ENCODE measurements around the gene SNX24. TPM values are rescaled to one million over a fixed set of nuclear protein-coding genes. Genes with fewer than 3 reads are reported as not detected.

The SNX24 gene
- total and polyA plus RNA-seq, 2 of the 4 experiments (the other 2 are of a cell fraction): 13.8 to 15.0 TPM

DNA sequence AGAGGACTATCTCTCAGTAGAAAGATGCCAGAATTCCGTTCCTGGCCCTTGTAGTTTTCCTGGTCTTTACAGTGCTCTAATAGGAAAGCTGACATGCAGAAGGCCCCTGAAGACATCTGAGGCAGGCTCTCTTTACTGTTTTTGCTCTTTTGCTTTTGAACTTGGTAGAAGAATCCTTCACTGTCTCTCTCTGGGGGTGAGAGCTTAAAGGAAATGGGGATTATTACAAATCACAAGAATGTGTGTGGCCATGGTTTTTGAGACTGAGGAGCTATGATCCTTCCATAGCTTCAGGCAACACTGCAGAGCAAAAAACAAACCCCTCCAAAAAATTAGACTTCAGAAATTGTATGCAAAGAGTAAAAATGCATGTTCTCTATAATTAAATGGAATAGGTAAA is 102.0 kb downstream of the SNX24 start:
- no peak overlapping the region for H3K23ac ChIP-seq (ENCODE audit: low read depth, low read length)
- intact Hi-C loops (cut with micrococcal nuclease) (no loop called here), in situ Hi-C loops (cut with MboI; ENCODE audit: low sequenced_read_pairs) (no loop called here), dilution Hi-C loops (cut with HindIII; ENCODE audit: low sequenced_read_pairs, unreplicated experiment) (no loop called here)
- TF ChIP-seq MAZ (IDR thresholded peaks at IDR 0.05; ENCODE audit: borderline replicate concordance, low read depth, low read length): no peak
- TF ChIP-seq FOS (IDR thresholded peaks at IDR 0.05; ENCODE audit: low read depth, low read length): no peak
- TF ChIP-seq RFX5 (IDR thresholded peaks at IDR 0.05; ENCODE audit: low read depth, low read length): no peak
- no peak for TF ChIP-seq BHLHE40 (IDR thresholded peaks at IDR 0.05; ENCODE audit: low read depth, low read length)
- TF ChIP-seq CEBPB (IDR thresholded peaks at IDR 0.05; ENCODE audit: low read depth, low read length): no peak
- no peak for TF ChIP-seq SMC3 (IDR thresholded peaks at IDR 0.05; ENCODE audit: low read depth, low read length)
- no peak for TF ChIP-seq NFE2L2 (IDR thresholded peaks at IDR 0.05; ENCODE audit: low read depth, low read length)
- TF ChIP-seq POLR2A (IDR thresholded peaks at IDR 0.05; ENCODE audit: low read depth, low read length): no peak
- no peak for TF ChIP-seq RCOR1 (IDR thresholded peaks at IDR 0.05; ENCODE audit: insufficient replicate concordance, low read length)
- ChIA-PET POLR2A (ENCODE audit: unreplicated experiment) (no interaction called here), CTCF (no interaction called here)
- no peak overlapping the region for H2BK5ac ChIP-seq (ENCODE audit: low read depth, low read length, poor library complexity, severe bottlenecking)
- H2BK120ac ChIP-seq (ENCODE audit: low read depth, low read length): no peak overlapping the region
- BruUV-seq (replicated peaks): no TSS peak
- H2AK9ac ChIP-seq (replicated peaks; ENCODE audit: low read depth, low read length, poor library complexity): no peak overlapping the region
- no peak overlapping the region for H3K4ac ChIP-seq (ENCODE audit: low read depth, low read length)
- H3K9me1 ChIP-seq (ENCODE audit: insufficient read depth, low read length): 0 out of 2 replicates have a peak, but pooled peaks cover 6% of the 10 kb centered on the region
- H3K36me3 ChIP-seq (ENCODE audit: control insufficient read depth, insufficient read depth, low read length): peaks cover 2% of the 10 kb centered on the region
- H3K27ac ChIP-seq (ENCODE audit: insufficient read depth, low read length): no peak overlapping the region
- no peak overlapping the region for H2AK5ac ChIP-seq (ENCODE audit: low read depth, low read length)
- no peak overlapping the region for H2BK20ac ChIP-seq (ENCODE audit: low read depth, low read length)
- ATAC-seq (ENCODE audit: low read depth) (no peak), DNase-seq (no peak)
- no peak overlapping the region for H3K18ac ChIP-seq (ENCODE audit: low read depth, low read length)
- no peaks in the 10 kb centered on the region for H3K9me3 ChIP-seq (ENCODE audit: control insufficient read depth, insufficient read depth, low read length)
- no peak overlapping the region for H3K14ac ChIP-seq (replicated peaks; ENCODE audit: low read depth, low read length)
- H3K4me1 ChIP-seq (ENCODE audit: control insufficient read depth, insufficient read depth, low read length): no peaks in the 10 kb centered on the region; the same call in 1 of the 2 replicates
- no peaks in the 10 kb centered on the region; a peak in 1 of 4 replicates for H3K79me1 ChIP-seq (ENCODE audit: low read depth in 1 of 2, low read length in 2 of 2)
- no peak overlapping the region for H4K8ac ChIP-seq (ENCODE audit: low read depth in 2 of 2, low read length in 2 of 2)
- no CpG with 5 or more reads among the region's 1 CpG for WGBS, 2 experiments (ENCODE audit: extremely low coverage in 2 of 2, insufficient read length in 1 of 2)
- no peak overlapping the region for H4K91ac ChIP-seq (ENCODE audit: insufficient read depth, low read depth, low read length)
- no peaks in the 10 kb centered on the region for H4K20me1 ChIP-seq (ENCODE audit: insufficient read depth, low read length)
- no peak overlapping the region for H3K4me3 ChIP-seq (ENCODE audit: insufficient read depth, low read depth, low read length)
- H2AFZ ChIP-seq (replicated peaks; ENCODE audit: low read length, poor library complexity): no peak overlapping the region
- H3K9ac ChIP-seq (ENCODE audit: low read depth, low read length): no peak overlapping the region
- H2BK15ac ChIP-seq (ENCODE audit: low read depth, low read length): no peak overlapping the region
- H4K5ac ChIP-seq (ENCODE audit: low read depth, low read length): no peak overlapping the region
- no peak overlapping the region for H3K56ac ChIP-seq (ENCODE audit: extremely low read depth, insufficient read depth, low read length)
- no peaks in the 10 kb centered on the region for H3K27me3 ChIP-seq (ENCODE audit: control insufficient read depth, insufficient read depth, low read length)
- no peak overlapping the region for H3K4me2 ChIP-seq (ENCODE audit: low read depth, low read length)
